CD4-positive, alpha-beta T cell (primary cell): ENCODE results near the gene WDTC1. TPM values are rescaled to one million over a fixed set of nuclear protein-coding genes. Genes with fewer than 3 reads are reported as not detected.

Experiments
- ATAC-seq: fragments of 200-7000 bp; cut with Tn5 transposase; one replicate; pipeline ENCODE4 v1.10.0; 2022; ENCODE audit warnings: mild to moderate bottlenecking; ENCODE audit not compliant: poor library complexity
- CTCF ChIA-PET: fragments of 350-600 bp; sonication (Branson Sonifier 250); formaldehyde crosslinking; loops from one replicate; lab custom pipeline; 2021; ENCODE audit warnings: antibody characterized with exemption, inconsistent platforms; lab: Charles Lee
- POLR2A ChIA-PET: fragments of 350-600 bp; sonication (Branson Sonifier 250); formaldehyde crosslinking; loops from one replicate; lab custom pipeline; 2021; ENCODE audit warnings: antibody characterized with exemption, inconsistent platforms; lab: Charles Lee
- DNase-seq, 14 experiments: peaks; one replicate each; pipeline ENCODE4 v3.0.0-alpha.2; 2013 to 2020; ENCODE audit warnings: mixed read lengths in 2 of 14
- H3K27ac ChIP-seq, 2 donors: one replicate each; pipeline versions ENCODE4 v1.5.1 to v1.7.0; 2013; ENCODE audit warnings: low read length in 2 of 2, low read depth in 1 of 2, mild to moderate bottlenecking in 1 of 2
- H3K27me3 ChIP-seq, 2 experiments: 1 replicate in 1 of 2; 2 replicates in 1 of 2; pipeline versions ENCODE4 v1.6.1 to v1.7.0; 2013; ENCODE audit warnings: low read length in 2 of 2, control low read depth in 1 of 2, mild to moderate bottlenecking in 1 of 2, moderate library complexity in 1 of 2; ENCODE audit not compliant: insufficient read depth in 2 of 2, control insufficient read depth in 1 of 2
- H3K36me3 ChIP-seq: one replicate; pipeline ENCODE4 v1.6.1; 2013; ENCODE audit warnings: low read length, control low read depth; ENCODE audit not compliant: insufficient read depth
- H3K4me1 ChIP-seq: one replicate; pipeline ENCODE4 v1.6.1; 2013; ENCODE audit warnings: low read length, control low read depth; ENCODE audit not compliant: insufficient read depth
- H3K4me3 ChIP-seq: one replicate; pipeline ENCODE4 v1.5.1; 2013; ENCODE audit warnings: mild to moderate bottlenecking, low read length, moderate library complexity
- H3K9me3 ChIP-seq, 2 experiments: 1 replicate in 1 of 2; 2 replicates in 1 of 2; pipeline versions ENCODE4 v1.6.1 to v1.7.0; 2013; ENCODE audit warnings: low read length in 2 of 2, mild to moderate bottlenecking in 2 of 2, control low read depth in 1 of 2, moderate library complexity in 1 of 2; ENCODE audit not compliant: control insufficient read depth in 1 of 2, insufficient read depth in 1 of 2
- H3K27ac Mint-ChIP-seq: one replicate; pipeline ENCODE4 v1.8.0; 2020; ENCODE audit warnings: mixed read lengths
- H3K27me3 Mint-ChIP-seq: one replicate; pipeline ENCODE4 v1.8.0; 2021; ENCODE audit warnings: mixed read lengths
- H3K36me3 Mint-ChIP-seq: one replicate; pipeline ENCODE4 v1.8.0; 2021; ENCODE audit warnings: low read depth, mixed read lengths
- H3K4me1 Mint-ChIP-seq: one replicate; pipeline ENCODE4 v1.8.0; 2021; ENCODE audit warnings: low read depth, mixed read lengths
- H3K4me3 Mint-ChIP-seq: one replicate; pipeline ENCODE4 v1.8.0; 2020; ENCODE audit warnings: mild to moderate bottlenecking, mixed read lengths
- H3K9me3 Mint-ChIP-seq: one replicate; pipeline ENCODE4 v1.8.0; 2020; ENCODE audit warnings: mixed read lengths
- CTCF ChIP-seq: fragments of 200-600 bp; IDR thresholded peaks from one replicate; pipeline ENCODE4 v1.8.0; 2022; ENCODE audit warnings: antibody characterized with exemption, mild to moderate bottlenecking
- intact Hi-C, 2 experiments: fragments of 100-400 bp; cut with DNase I in 1 of 2; cut with micrococcal nuclease in 1 of 2; formaldehyde crosslinking; loops; one replicate each; pipeline versions ENCODE4 v1.15.1 to v1.9.0; 2023 to 2025; cut with DNase I, micrococcal nuclease
- total RNA-seq, 174 experiments: library from RNA in 2 of 174; stranded (reverse) in 2 of 174; gene quantifications; one replicate each; pipeline ENCODE4 v1.2.3 and lab custom pipeline; 2021 to 2026

The WDTC1 gene
- total RNA-seq, 2 experiments from 2014 or later = 17.7 to 18.6 TPM

GRCh38 chr1:27216466-27216865, 18.0 kb upstream of the WDTC1 start:
- H3K4me3 Mint-ChIP-seq = no peak overlapping the region
- no peak overlapping the region for H3K27ac Mint-ChIP-seq
- DNase-seq = no peak
- H3K4me3 ChIP-seq = no peak overlapping the region
- intact Hi-C loops = no loop called here
- H3K4me1 ChIP-seq = no peaks in the 10 kb centered on the region
- peaks cover 5% of the 10 kb centered on the region for H3K4me1 Mint-ChIP-seq
- H3K9me3 ChIP-seq = no peaks in the 10 kb centered on the region
- POLR2A ChIA-PET = no interaction called here
- no peaks in the 10 kb centered on the region for H3K27me3 Mint-ChIP-seq
- no peaks in the 10 kb centered on the region for H3K9me3 Mint-ChIP-seq
- H3K36me3 ChIP-seq = no peaks in the 10 kb centered on the region
- no peaks in the 10 kb centered on the region for H3K27me3 ChIP-seq
- no peak for TF ChIP-seq CTCF
- H3K27ac ChIP-seq = no peak overlapping the region
- H3K36me3 Mint-ChIP-seq = no peaks in the 10 kb centered on the region
- CTCF ChIA-PET = no interaction called here
- ATAC-seq = no peak

GRCh38 chr1:27217401-27217800, 17.0 kb upstream of the WDTC1 start:
- DNase-seq (no peak), ATAC-seq (no peak)
- CTCF ChIA-PET = no interaction called here
- Histone ChIP-seq H3K36me3 (no peaks in the 10 kb centered on the region), H3K9me3 (no peaks in the 10 kb centered on the region), H3K4me1 (no peaks in the 10 kb centered on the region), H3K27me3 (no peaks in the 10 kb centered on the region), H3K27ac (no peak overlapping the region), H3K4me3 (no peak overlapping the region)
- POLR2A ChIA-PET = no interaction called here
- no peak for TF ChIP-seq CTCF
- Mint-ChIP-seq H3K36me3 (no peaks in the 10 kb centered on the region), H3K9me3 (no peaks in the 10 kb centered on the region), H3K27ac (no peak overlapping the region), H3K27me3 (no peaks in the 10 kb centered on the region), H3K4me1 (peaks cover 5% of the 10 kb centered on the region), H3K4me3 (no peak overlapping the region)
- intact Hi-C loops = no loop called here

- H3K36me3 ChIP-seq = no peaks in the 10 kb centered on the region
- H3K27ac Mint-ChIP-seq = no peak overlapping the region
- ChIA-PET POLR2A (interaction anchor here (0.9 kb wide), 1 partner anchor 39 kb away, joined by 3 read pairs; no protein-coding TSS in a partner anchor), CTCF (no interaction called here)
- H3K36me3 Mint-ChIP-seq = no peaks in the 10 kb centered on the region
- ATAC-seq (no peak), DNase-seq (no peak)
- no peak overlapping the region for H3K4me3 Mint-ChIP-seq
- H3K27me3 ChIP-seq = no peaks in the 10 kb centered on the region
- intact Hi-C loops = no loop called here
- no peak overlapping the region for H3K4me3 ChIP-seq
- H3K27me3 Mint-ChIP-seq = no peaks in the 10 kb centered on the region
- no peak overlapping the region for H3K27ac ChIP-seq
- no peaks in the 10 kb centered on the region for H3K4me1 ChIP-seq
- no peak for TF ChIP-seq CTCF
- no peaks in the 10 kb centered on the region for H3K9me3 Mint-ChIP-seq
- peaks cover 5% of the 10 kb centered on the region for H3K4me1 Mint-ChIP-seq
- no peaks in the 10 kb centered on the region for H3K9me3 ChIP-seq
These were observed 15.7 kb upstream of the WDTC1 start for GRCh38 chr1:27218736-27219135.
